HuH-7 (cell line): ENCODE results near the gene MISP3.

Experiments
- DNase-seq: peaks from one replicate; pipeline ENCODE4 v3.0.0; 2011; ENCODE audit warnings: low spot score

Gene MISP3

DNA sequence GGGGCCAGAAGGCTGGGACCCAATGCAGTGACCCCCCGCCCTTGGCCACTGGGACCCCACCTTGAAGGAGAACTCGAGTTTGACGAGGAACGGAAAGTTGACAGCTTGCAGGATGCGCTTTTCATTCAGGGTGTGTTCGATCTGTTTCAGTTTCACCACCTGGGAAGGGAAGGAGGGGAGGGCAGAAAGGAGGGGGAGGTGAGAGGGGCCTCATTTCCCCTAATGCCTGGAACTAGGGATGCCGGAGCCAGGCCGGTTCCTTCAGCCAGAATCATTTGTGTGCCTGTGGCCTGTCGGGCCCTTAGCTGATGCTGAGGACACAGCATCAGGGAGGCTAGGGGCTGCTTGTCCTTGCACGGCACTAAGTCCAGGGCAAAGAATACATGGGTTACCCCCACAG lies 30.2 kb downstream of the MISP3 start:
- DNase-seq: no peak

- DNase-seq: no peak
These were observed 30.7 kb downstream of the MISP3 start for GRCh38 chr19:14103310-14103709.

GRCh38 chr19:14105680-14106079 lies 33.1 kb downstream of the MISP3 start:
- DNase-seq: no peak

GRCh38 chr19:14106840-14107239 lies 34.3 kb downstream of the MISP3 start:
- no peak for DNase-seq

DNA sequence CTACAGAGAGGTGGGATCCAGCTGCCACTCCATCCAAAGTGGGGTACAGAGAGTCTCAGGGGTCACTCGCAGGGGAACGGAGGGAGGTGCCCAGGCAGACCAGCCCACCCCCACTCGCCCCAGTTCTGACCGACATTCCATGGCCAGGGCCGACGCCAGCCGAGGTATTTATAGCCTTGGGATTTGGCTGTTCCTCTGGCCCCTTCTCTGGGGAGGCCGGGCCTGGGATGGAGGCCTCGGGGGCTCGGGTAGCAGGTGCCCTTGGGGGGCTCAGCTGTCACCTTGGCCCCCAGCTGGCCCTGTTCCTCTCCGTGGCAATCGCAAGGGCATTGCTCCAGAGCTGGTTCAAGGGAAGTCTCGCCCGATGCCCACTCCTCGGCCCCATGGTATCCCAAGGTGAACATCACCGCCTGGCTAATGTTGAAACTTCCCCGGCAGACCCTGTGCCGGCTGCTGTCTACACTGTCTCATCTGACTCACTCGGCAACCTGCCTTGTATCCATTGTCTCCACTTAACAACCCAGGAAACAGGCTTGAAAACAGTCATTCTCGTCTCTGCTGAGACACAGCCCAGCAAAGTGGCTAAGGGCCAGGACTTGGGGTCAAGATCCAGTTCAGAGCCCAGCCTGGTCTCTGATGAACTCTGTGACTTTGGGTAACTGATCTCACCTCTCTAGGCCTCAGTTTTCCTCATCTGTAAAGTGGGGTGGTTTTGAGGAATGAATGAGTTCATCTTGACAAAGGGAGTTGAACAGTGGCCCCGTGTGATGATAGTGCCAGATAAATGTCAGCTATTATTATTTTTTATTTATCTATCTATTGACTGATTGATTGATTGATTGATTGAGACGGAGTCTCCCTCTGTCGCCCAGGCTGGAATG lies 35.2 kb downstream of the MISP3 start:
- no peak for DNase-seq

DNA sequence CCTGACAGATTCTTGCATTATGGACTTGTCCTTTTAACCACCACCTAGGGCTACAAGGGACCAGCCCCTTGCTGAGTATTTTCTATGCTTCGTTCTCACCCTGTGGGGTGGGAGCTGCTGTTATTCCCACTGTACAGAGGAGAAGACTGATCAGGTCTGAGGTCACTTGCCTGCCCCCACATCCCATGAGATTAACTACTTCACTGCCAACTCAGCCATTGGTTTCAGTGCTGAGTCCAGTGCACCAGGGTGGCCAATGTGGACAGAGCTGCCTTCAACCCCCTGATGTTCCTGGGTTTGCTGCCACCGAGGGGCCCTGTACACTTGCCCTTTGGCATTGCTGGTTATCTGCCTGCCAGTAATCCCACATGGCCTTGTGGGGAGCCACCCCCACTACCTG lies 38.1 kb downstream of the MISP3 start:
- no peak for DNase-seq

GRCh38 chr19:14111486-14111885 lies 38.9 kb downstream of the MISP3 start:
- DNase-seq: no peak

DNA sequence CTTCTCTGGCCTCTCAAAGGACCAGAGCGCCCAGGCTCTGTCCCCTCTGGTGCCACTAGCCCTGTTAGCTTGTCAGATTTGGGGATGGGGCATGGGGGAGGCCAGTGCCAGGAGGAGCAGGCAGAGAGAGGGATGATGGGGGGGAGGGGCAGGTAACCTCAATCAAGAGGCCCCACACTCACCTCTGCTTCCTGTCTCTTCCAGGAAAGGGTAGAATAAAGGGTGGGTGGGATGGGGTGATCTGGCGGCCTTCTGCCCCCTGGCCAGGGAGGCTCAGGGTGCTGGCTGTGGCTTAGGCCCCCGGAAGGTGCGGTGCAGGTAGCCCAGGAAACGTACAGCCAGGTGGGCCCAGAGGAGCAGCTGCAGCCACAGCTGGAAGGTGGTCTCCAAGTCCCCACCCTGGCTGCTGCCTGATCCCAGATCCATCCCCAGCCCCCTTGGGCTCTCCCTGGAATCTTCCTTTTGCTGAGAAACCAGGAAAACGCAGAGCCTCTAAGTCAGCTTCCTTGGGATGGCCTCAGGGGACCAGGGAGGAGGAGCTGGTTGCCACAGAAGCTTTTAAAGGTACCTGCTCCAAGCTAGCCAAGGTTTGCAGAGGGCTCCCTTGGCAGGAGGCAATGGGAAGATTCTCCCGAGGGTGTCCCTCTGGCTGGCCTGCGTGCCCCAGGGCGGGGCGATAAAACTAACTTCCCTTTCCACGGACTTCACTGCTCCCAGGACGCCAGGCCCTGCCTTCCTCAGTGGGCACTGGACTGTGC lies 39.6 kb downstream of the MISP3 start:
- no peak for DNase-seq

DNA sequence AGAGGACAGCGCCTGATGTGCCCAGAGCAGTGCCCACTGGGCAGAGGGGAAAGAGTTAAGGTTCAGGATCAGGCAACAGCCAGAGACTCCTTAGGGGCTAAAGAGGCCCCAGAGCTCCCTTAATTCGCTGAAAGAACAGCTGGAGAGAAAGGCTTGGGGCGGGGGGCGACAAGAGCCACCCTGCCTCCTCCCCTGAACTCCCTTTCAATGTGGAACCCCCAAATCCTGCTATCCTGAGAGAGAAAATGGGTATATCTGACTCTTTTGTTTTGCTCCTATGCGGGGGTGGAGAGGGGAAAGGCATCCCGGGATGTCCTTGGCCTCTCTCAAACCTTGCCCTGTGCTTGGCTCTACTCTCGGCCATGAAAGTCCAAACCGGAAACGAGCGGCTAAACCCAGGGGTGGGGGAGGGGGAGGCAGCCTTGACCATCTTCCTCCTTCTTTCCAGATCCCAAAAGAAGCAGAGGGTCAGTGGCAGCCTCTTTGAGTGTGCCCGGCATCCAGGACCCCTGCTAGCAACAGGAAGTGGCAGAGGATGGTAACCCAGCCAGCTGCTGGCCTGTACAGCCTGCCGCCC lies 40.3 kb downstream of the MISP3 start:
- DNase-seq: no peak

GRCh38 chr19:14113762-14114414 lies 41.3 kb downstream of the MISP3 start:
- DNase-seq: no peak

DNA sequence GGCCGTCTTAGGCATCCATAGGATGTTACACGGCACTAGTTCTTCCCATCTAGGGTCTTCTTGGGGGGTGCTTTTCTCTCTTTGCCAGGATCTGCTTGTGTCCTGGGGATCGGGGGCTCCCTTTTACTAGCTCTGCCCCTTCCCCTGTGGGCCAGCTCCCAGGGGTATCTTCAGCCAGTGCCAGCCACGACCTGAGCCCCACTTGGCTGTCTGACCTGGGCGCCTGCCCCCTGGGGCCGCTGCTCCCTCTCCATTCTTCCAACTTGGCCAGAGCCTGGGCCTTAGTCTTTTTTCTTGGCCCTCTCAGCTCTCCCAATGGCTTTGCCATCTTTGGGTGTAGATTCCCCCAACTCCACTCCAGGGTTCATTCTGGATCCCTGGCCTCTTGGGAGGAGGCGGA lies 41.9 kb downstream of the MISP3 start:
- no peak for DNase-seq

- peak; percentile 59 for DNase-seq
These were observed 42.3 kb downstream of the MISP3 start for GRCh38 chr19:14114854-14115253.

DNA sequence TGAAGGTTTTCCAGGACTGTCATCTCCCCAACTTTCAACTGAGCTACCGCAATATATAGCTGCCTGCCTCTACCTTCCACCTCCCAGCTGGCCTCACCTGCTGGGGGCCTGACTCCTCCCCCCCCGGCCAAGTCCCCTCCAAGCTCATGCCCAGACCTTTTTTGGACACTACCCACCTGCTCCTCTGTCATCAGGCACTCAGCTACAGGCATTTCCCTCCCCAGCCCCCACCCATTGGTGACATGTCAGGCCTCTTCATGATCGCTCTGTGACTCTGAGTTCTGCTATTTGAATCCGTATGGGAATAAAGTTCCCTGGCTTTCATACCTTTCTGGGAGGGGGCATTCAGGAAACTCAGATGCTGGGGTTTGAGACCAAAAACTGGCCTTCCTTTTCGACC lies 43.2 kb downstream of the MISP3 start:
- DNase-seq: no peak

DNA sequence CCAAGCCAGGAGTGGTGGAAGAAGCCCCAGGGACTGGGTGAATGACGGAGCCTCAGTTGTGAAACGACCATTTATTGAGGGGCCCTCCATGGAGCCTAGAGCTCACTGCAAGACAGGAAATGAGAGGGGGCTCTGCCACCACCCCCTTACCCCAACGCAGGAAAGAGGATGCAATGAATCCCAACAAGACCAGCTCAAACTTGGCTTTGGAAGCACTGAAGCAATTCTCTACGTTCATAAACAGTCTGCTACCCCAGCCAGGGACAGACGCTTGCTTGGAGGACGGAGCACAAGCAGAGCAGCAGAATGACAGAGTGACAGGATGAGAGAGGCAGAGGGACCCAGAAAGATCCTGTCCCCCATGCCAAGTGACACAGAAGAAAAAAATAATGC lies 43.9 kb downstream of the MISP3 start:
- no peak for DNase-seq

DNA sequence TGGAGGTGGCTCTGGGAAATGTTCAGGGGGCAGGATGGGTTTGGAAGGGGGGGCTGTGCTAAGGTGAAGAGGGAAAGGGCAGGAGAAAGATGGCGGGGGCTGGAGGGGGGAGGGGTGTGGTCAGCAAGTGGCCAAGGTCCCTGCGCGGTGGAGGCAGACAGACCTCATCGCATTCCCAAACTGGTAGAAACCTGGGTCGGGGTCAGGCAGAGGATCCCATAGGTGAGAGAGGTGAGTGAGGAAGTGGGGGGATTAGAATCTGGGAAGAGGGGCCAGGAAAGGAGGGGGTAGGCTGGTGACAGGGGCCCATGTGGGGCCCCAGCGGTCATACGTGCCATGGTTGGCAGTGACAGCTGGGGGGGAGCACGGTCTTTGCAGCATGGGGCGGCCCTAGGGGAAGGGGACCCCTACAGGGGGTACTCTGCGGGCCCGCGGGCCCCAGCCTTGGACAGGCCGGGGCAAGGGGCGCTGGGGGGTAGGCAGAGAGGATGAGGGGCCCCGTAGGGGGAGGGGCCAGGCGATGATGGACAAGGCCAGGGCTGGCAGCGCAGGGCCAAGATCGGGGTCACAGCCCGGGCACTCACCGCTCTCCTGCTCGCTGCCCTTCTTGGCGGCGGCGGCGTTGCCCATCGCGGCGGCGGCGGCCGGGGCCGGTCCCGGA lies 44.5 kb downstream of the MISP3 start:
- no peak for DNase-seq

DNA sequence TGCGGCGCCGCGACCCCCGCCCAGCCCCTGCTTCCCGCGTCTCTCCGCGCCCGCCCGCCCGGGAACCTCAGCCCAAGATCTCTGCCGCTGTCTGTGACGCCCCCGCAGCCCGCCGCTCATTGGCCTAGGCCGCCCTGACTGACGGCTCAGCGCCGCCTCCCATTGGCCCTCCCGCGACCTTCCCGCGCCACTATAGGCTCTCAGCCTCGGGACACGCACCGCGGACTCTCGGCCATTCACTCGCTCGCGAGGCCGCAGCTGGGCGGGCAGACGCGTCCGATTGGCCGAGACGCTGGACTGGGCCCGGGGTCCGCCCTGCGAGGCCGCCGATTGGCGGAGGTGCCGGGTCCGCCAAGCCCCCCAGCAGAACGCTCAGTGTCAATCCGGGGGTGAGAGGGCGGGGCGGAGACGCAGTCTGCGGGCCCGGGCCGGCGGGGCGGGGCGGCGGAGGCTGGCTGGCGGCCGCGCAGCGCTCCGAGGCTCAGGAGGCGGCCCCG lies 45.1 kb downstream of the MISP3 start, which contains the start of gene PRKACA:
Gene PRKACA, minus strand, starts transcription at position 95 of the 497 bp plus-strand sequence. CDS start 215 bp downstream, outside the sequence.
- peak; percentile 98 for DNase-seq

GRCh38 chr19:14118165-14119051 lies 45.8 kb downstream of the MISP3 start:
- no peak for DNase-seq

- DNase-seq: no peak
These were observed 46.6 kb downstream of the MISP3 start for GRCh38 chr19:14119146-14119545.

DNA sequence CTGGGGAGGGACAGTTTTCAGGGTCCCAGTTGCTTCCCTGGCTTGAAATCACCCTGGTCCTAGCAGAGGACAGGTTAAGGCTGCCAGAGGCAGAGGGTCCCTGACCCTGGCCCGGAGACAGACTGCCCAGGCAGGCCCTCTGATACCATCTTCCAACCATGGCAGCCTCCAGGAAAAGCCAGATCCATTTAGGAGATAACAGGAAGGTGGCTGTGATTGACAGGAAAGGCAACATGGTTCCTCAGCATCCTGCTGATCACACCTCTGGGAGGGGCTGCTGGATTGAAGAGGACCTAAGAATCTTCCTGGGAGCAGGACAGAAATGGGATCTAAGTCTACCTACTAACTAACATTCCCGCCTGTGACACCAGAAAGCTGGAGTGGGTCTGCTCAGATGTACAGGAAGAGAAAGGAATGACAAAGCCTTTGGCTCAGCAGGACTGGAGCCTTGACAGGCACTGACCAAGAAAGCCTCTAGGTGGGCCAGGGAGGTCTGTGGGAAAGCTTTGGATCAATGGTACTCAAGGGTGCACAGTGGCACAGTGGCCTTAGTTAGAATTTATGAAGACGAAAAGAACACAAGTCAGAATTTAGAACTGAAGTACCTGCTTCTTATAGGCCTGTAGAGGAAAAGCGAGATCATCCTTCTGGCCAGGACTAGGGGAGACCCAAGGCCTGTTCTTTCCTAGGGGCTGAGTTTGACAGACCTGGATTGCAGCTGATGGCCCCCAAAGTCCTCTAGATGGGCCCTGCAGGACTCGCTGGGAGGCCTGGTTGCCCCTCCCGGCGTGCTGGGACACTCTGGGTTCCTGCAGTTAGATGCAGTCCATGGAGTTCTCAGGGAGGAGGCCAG lies 47.3 kb downstream of the MISP3 start:
- no peak for DNase-seq

- DNase-seq: no peak
These were observed 47.9 kb downstream of the MISP3 start for GRCh38 chr19:14120497-14120780.
